HepG2 (cell line): ENCODE data around the gene FKBP9. TPM values are rescaled to one million over a fixed set of nuclear protein-coding genes. Genes with fewer than 3 reads are reported as not detected.
"Not testable (repeated sequence)": the region's sequence is repeated elsewhere in the genome, so short reads cannot be mapped to it uniquely, and the experiment has no call there.

ENCODE experiments used
- ATAC-seq: fragments of 200-7000 bp; cut with Tn5 transposase; 3 replicates; pipeline ENCODE4 v1.9.1; 2020; ENCODE audit warnings: mild to moderate bottlenecking, moderate library complexity
- BruUV-seq: library from RNA; stranded (reverse); fragments of 400-500 nt; replicated peaks from 2 replicates; lab custom pipeline; 2021; lab: Mats Ljungman, UMichigan
- CTCF ChIA-PET: fragments of 300-600 bp; formaldehyde crosslinking; extraction: SDS; loops from one replicate; lab custom pipeline; 2021; ENCODE audit warnings: low total read pairs, inconsistent platforms, low intra/inter-chr PET ratio; lab: Yijun Ruan, JAX
- POLR2A ChIA-PET: fragments of 350-600 bp; sonication (Branson Sonifier 250); formaldehyde crosslinking; loops from one replicate; lab custom pipeline; 2020; ENCODE audit warnings: antibody characterized with exemption, inconsistent platforms; lab: Yijun Ruan, JAX
- DNase-seq: peaks from one replicate; pipeline ENCODE4 v3.0.0-alpha.2; 2015; ENCODE audit warnings: low spot score
- FAIRE-seq: peaks from 3 replicates; lab custom pipeline; 2011; peaks lifted over from hg19 to GRCh38; lab: Jason Lieb, UNC
- H2AFZ ChIP-seq: one replicate; pipeline ENCODE4 v1.6.1; 2011; ENCODE audit warnings: low read length, inconsistent platforms
- H3K27ac ChIP-seq: fragments of 300-600 bp; 3 replicates; pipeline ENCODE4 v1.8.0; 2011; ENCODE audit warnings: mixed run types, mild to moderate bottlenecking, mixed read lengths, low read length, inconsistent platforms; ENCODE audit not compliant: insufficient read depth; ENCODE audit errors: extremely low read length
- H3K27me3 ChIP-seq, 2 experiments: fragments of 200-600 bp in 1 of 2; 2 replicates in 1 of 2; 3 replicates in 1 of 2; pipeline versions ENCODE4 v1.6.0 to v1.8.0; 2011; ENCODE audit warnings: low read length in 2 of 2, mild to moderate bottlenecking in 2 of 2, moderate library complexity in 2 of 2, inconsistent platforms in 1 of 2; ENCODE audit not compliant: insufficient read depth in 2 of 2, control insufficient read depth in 1 of 2
- H3K36me3 ChIP-seq, 2 experiments: fragments of 200-600 bp in 1 of 2; replicated peaks in 1 of 2; 2 replicates in 1 of 2; 3 replicates in 1 of 2; pipeline versions ENCODE4 v1.5.1 to v1.8.0; 2011; ENCODE audit warnings: low read length in 2 of 2, inconsistent platforms in 1 of 2; ENCODE audit not compliant: insufficient read depth in 2 of 2, control insufficient read depth in 1 of 2
- H3K4me1 ChIP-seq: 2 replicates; pipeline ENCODE4 v1.5.1; 2012; ENCODE audit warnings: low read length, inconsistent platforms; ENCODE audit not compliant: insufficient read depth
- H3K4me2 ChIP-seq: 2 replicates; pipeline ENCODE4 v1.6.0; 2011; ENCODE audit warnings: low read depth, low read length, inconsistent platforms
- H3K4me3 ChIP-seq, 3 experiments: fragments of 200-600 bp in 1 of 3; sonication (generic), shearing (Covaris generic) in 1 of 3; replicated peaks in 1 of 3; 2 replicates each; pipeline ENCODE4 v1.5.1; 2011 to 2016; ENCODE audit warnings: low read length in 3 of 3, inconsistent platforms in 2 of 3, low read depth in 2 of 3, mild to moderate bottlenecking in 2 of 3, control low read depth in 1 of 3, mixed read lengths in 1 of 3; ENCODE audit not compliant: insufficient read depth in 1 of 3
- H3K79me2 ChIP-seq: one replicate; pipeline ENCODE4 v1.6.1; 2011; ENCODE audit warnings: low read length, inconsistent platforms; ENCODE audit not compliant: insufficient read depth
- H3K9ac ChIP-seq: 2 replicates; pipeline ENCODE4 v1.6.0; 2011; ENCODE audit warnings: mild to moderate bottlenecking, low read depth, low read length, inconsistent platforms; ENCODE audit not compliant: insufficient read depth
- H3K9me3 ChIP-seq: 2 replicates; pipeline ENCODE4 v1.5.1; 2012; ENCODE audit warnings: mild to moderate bottlenecking, low read length
- H4K20me1 ChIP-seq: 2 replicates; pipeline ENCODE4 v1.6.0; 2011; ENCODE audit warnings: inconsistent platforms, mild to moderate bottlenecking, low read length, moderate library complexity; ENCODE audit not compliant: insufficient read depth
- CEBPB ChIP-seq: IDR thresholded peaks from 2 replicates; pipeline ENCODE4 v1.6.1; 2011; ENCODE audit warnings: low read depth, low read length, improper control_type of control experiment, borderline replicate concordance
- WGBS: methylation state at CpG from one replicate; pipeline ENCODE4 v1.1.6; 2017; ENCODE audit warnings: low lambda C conversion rate; 5-methylcytosine and 5-hydroxymethylcytosine counted together
- in situ Hi-C: cut with HindIII; loops from 2 replicates; pipeline ENCODE4 v1.10.0; 2017; ENCODE audit warnings: low pct_unique_long_range_greater_than_20kb; ENCODE audit not compliant: extremely low pct_ligation_motif_present
- intact Hi-C: fragments of 100-400 bp; cut with micrococcal nuclease; formaldehyde crosslinking; loops from one replicate; pipeline ENCODE4 v1.10.0; 2022; ENCODE audit not compliant: unreplicated experiment
- polyA plus RNA-seq, 8 experiments: library from polyadenylated mRNA; depleted of rRNA in 3 of 8; stranded (reverse) in 7 of 8; unstranded in 1 of 8; fragments of >200 nt; fragmentation: Illumina TruSeq in 4 of 8; extraction: Trizol in 4 of 8; gene quantifications; 2 replicates each; pipeline versions ENCODE4 v1.2.1 to v1.2.3, GENCODE V29; 2011 to 2016; ENCODE audit warnings: low read depth in 4 of 8, missing spikeins in 1 of 8, mixed read lengths in 1 of 8; ENCODE audit not compliant: insufficient read depth in 1 of 8
- total RNA-seq, 5 experiments: library from RNA; depleted of rRNA; stranded (reverse); fragments of >200 nt; fragmentation: Illumina TruSeq; extraction: Trizol; gene quantifications; 2 replicates each; pipeline ENCODE4 v1.2.3, GENCODE V29; 2016; ENCODE audit warnings: low read depth in 1 of 5

Gene FKBP9
- total and polyA plus RNA-seq, 2 of the 13 experiments (the other 11 are each of a cell fraction or from before 2014, with no cell fraction given) = 34.0 to 41.5 TPM

- DNase-seq, in situ Hi-C loops, FAIRE-seq, CTCF ChIA-PET, H3K9me3 ChIP-seq, H3K36me3 ChIP-seq, H2AFZ ChIP-seq, H4K20me1 ChIP-seq, intact Hi-C loops, H3K9ac ChIP-seq, H3K79me2 ChIP-seq, H3K27ac ChIP-seq, H3K27me3 ChIP-seq, BruUV-seq, H3K4me2 ChIP-seq, POLR2A ChIA-PET, H3K4me3 ChIP-seq, ATAC-seq: not testable (repeated sequence)
- WGBS = 89% methylated on average over 4 of the region's 4 CpGs
- TF ChIP-seq CEBPB = peak; percentile 41; the same call in 1 of the 2 replicates
- peaks cover 18% of the 10 kb centered on the region for H3K4me1 ChIP-seq
Observed at GRCh38 chr7:32967268-32967582, 10.0 kb downstream of the FKBP9 start.

GRCh38 chr7:32971967-32972366, 14.7 kb downstream of the FKBP9 start:
- BruUV-seq, H3K27ac ChIP-seq, H3K79me2 ChIP-seq, intact Hi-C loops, H3K4me2 ChIP-seq, ATAC-seq, H3K4me1 ChIP-seq, H3K4me3 ChIP-seq, DNase-seq, H3K9ac ChIP-seq, in situ Hi-C loops, POLR2A ChIA-PET, CTCF ChIA-PET, H2AFZ ChIP-seq, H3K27me3 ChIP-seq, H3K9me3 ChIP-seq, H3K36me3 ChIP-seq, H4K20me1 ChIP-seq, FAIRE-seq: not testable (repeated sequence)
- 100% methylated on average over 2 of the region's 3 CpGs for WGBS

- BruUV-seq, CTCF ChIA-PET, FAIRE-seq: not testable (repeated sequence)
Observed at GRCh38 chr7:32977159-32977558, 19.9 kb downstream of the FKBP9 start.

More at GRCh38 chr7:32977159-32977558, 19.9 kb downstream of the FKBP9 start:
- POLR2A ChIA-PET, H2AFZ ChIP-seq, intact Hi-C loops, H3K4me1 ChIP-seq, H3K27ac ChIP-seq, H3K4me3 ChIP-seq, H3K27me3 ChIP-seq, ATAC-seq, H3K9me3 ChIP-seq, DNase-seq, H3K36me3 ChIP-seq, H3K4me2 ChIP-seq, in situ Hi-C loops, H3K9ac ChIP-seq, H4K20me1 ChIP-seq, H3K79me2 ChIP-seq: not testable (repeated sequence)
- WGBS = 97% methylated on average over 2 of the region's 2 CpGs
